HEK293 (cell line): ENCODE data around the gene ADRA2B.

Experiments
- ATF2 ChIP-seq: fragments of 450-650 bp; formaldehyde crosslinking; IDR thresholded peaks from 2 replicates; pipeline ENCODE4 v1.5.1; 2016; ENCODE audit warnings: missing biosample characterization, missing genetic modification characterization, low read depth
- BCL11A ChIP-seq: fragments of 450-650 bp; formaldehyde crosslinking; IDR thresholded peaks from 2 replicates; pipeline ENCODE4 v1.5.1; 2016; ENCODE audit warnings: low read depth, missing biosample characterization, missing genetic modification characterization
- CTCF ChIP-seq: fragments of 450-650 bp; formaldehyde crosslinking; IDR thresholded peaks from 2 replicates; pipeline ENCODE4 v1.5.1; 2016; ENCODE audit warnings: missing biosample characterization, missing genetic modification characterization
- FEZF1 ChIP-seq: fragments of 450-650 bp; formaldehyde crosslinking; IDR thresholded peaks from 2 replicates; pipeline ENCODE4 v1.5.1; 2016; ENCODE audit warnings: missing biosample characterization, missing genetic modification characterization
- GLI4 ChIP-seq: fragments of 450-650 bp; formaldehyde crosslinking; IDR thresholded peaks from 2 replicates; pipeline ENCODE4 v1.5.1; 2016; ENCODE audit warnings: missing biosample characterization, missing genetic modification characterization
- GLIS2 ChIP-seq: fragments of 450-650 bp; formaldehyde crosslinking; IDR thresholded peaks from 2 replicates; pipeline ENCODE4 v1.5.1; 2016; ENCODE audit warnings: missing biosample characterization, missing genetic modification characterization
- SETDB1 ChIP-seq: IDR thresholded peaks from one replicate; pipeline ENCODE4 v1.6.1; 2017; ENCODE audit warnings: mild to moderate bottlenecking, low read length, moderate library complexity, mixed read lengths; ENCODE audit not compliant: insufficient read length
- YY1 ChIP-seq: fragments of 450-650 bp; formaldehyde crosslinking; IDR thresholded peaks from 2 replicates; pipeline ENCODE4 v1.5.1; 2018; ENCODE audit warnings: missing biosample characterization, missing genetic modification characterization
- ZBTB49 ChIP-seq: fragments of 450-650 bp; formaldehyde crosslinking; IDR thresholded peaks from 2 replicates; pipeline ENCODE4 v1.5.1; 2016; ENCODE audit warnings: missing biosample characterization, missing genetic modification characterization, low read depth
- ZBTB7A ChIP-seq: fragments of 450-650 bp; formaldehyde crosslinking; IDR thresholded peaks from 2 replicates; pipeline ENCODE4 v1.5.1; 2016; ENCODE audit warnings: low read depth, missing biosample characterization, missing genetic modification characterization
- ZNF18 ChIP-seq: fragments of 450-650 bp; formaldehyde crosslinking; IDR thresholded peaks from 2 replicates; pipeline ENCODE4 v1.5.1; 2016; ENCODE audit warnings: missing biosample characterization, missing genetic modification characterization
- ZNF398 ChIP-seq: fragments of 450-650 bp; formaldehyde crosslinking; IDR thresholded peaks from 2 replicates; pipeline ENCODE4 v1.5.1; 2017; ENCODE audit warnings: missing biosample characterization, missing genetic modification characterization
- ZNF558 ChIP-seq: fragments of 450-650 bp; formaldehyde crosslinking; IDR thresholded peaks from 2 replicates; pipeline ENCODE4 v1.5.1; 2016; ENCODE audit warnings: missing biosample characterization, missing genetic modification characterization
- ZNF692 ChIP-seq: fragments of 450-650 bp; formaldehyde crosslinking; IDR thresholded peaks from 2 replicates; pipeline ENCODE4 v1.5.1; 2016; ENCODE audit warnings: missing biosample characterization, missing genetic modification characterization

GRCh38 chr2:96122391-96122790 is 6.0 kb upstream of the ADRA2B start:
- TF ChIP-seq CTCF (tag by site-specific recombination) (no peak), ZNF398 (no peak), YY1 (no peak), SETDB1 (no peak), ZNF18 (tag by site-specific recombination) (no peak), GLIS2 (no peak), ZNF558 (tag by site-specific recombination) (no peak), ATF2 (tag by site-specific recombination) (no peak), BCL11A (no peak), ZBTB7A (tag by site-specific recombination) (no peak), ZNF692 (tag by site-specific recombination) (no peak), ZBTB49 (tag by site-specific recombination) (no peak), GLI4 (tag by site-specific recombination) (no peak), FEZF1 (tag by site-specific recombination) (no peak)
